HUES64 (cell line): ENCODE data around the gene RBBP8.

Experiments
- H3K27ac ChIP-seq: 2 replicates; pipeline ENCODE4 v1.7.0; 2013; ENCODE audit warnings: low read depth, low read length, inconsistent platforms
- H3K27me3 ChIP-seq: 2 replicates; pipeline ENCODE4 v1.6.1; 2013; ENCODE audit warnings: mild to moderate bottlenecking, low read length; ENCODE audit not compliant: insufficient read depth
- H3K36me3 ChIP-seq: 2 replicates; pipeline ENCODE4 v1.6.1; 2013; ENCODE audit warnings: mild to moderate bottlenecking, low read length; ENCODE audit not compliant: insufficient read depth
- H3K4me1 ChIP-seq: 2 replicates; pipeline ENCODE4 v1.6.1; 2013; ENCODE audit warnings: mild to moderate bottlenecking, low read length, moderate library complexity; ENCODE audit not compliant: insufficient read depth
- H3K4me3 ChIP-seq: 2 replicates; pipeline ENCODE4 v1.5.1; 2013; ENCODE audit warnings: mild to moderate bottlenecking, low read length, moderate library complexity
- H3K9ac ChIP-seq: 2 replicates; pipeline ENCODE4 v1.6.1; 2013; ENCODE audit warnings: mild to moderate bottlenecking, low read depth, low read length
- H3K9me3 ChIP-seq: 2 replicates; pipeline ENCODE4 v1.6.1; 2013; ENCODE audit warnings: low read depth, low read length; ENCODE audit not compliant: insufficient read depth
- WGBS: fragments of 150-250, 120-280 bp; methylation state at CpG from one replicate; pipeline ENCODE4 v1.1.7; 2013; ENCODE audit warnings: missing lambda C conversion rate; 5-methylcytosine and 5-hydroxymethylcytosine counted together

The RBBP8 gene

DNA sequence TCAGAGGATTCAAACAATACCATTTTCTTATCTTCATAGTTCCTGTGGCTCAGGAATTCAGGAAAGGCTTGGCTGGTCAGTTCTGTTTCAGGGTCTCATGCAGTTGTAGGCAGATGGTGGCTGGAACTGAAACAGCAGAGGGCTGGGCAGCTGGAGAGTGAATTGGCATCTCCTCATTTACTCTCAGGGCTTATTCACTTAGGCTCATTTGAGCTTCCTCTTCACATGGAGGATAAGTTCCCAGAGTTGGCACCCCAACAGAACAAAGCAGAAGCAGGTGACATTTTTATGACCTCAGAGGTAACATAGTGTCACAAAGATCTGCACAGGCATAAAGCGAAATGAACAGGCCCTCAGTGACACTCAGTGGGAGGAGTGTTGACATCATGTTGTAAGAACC lies 66.1 kb downstream of the RBBP8 start:
- Histone ChIP-seq H3K4me3 (no peak overlapping the region), H3K27ac (no peak overlapping the region), H3K36me3 (peaks cover 96% of the 10 kb centered on the region), H3K9ac (no peak overlapping the region), H3K27me3 (no peaks in the 10 kb centered on the region), H3K9me3 (no peaks in the 10 kb centered on the region), H3K4me1 (no peaks in the 10 kb centered on the region)
- 100% methylated on average over 1 of the region's 1 CpG for WGBS

DNA sequence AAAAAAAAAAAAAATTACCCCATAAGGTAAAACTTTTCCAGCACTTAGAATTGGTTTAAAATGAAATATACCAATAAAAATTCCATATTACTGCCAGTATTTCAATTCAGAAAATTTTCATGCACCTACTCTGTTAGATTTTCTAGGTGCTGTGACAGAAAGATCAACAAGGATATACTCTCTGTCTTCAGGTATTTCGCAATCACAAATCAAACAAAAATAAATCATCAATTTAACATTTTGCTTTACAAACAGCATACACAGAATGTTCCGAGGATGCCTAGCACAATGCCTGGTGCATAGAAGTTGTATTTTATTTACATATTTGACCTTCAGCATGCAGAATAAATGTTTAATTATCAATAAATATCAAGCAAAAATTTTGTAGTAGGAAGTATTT lies 66.5 kb downstream of the RBBP8 start:
- Histone ChIP-seq H3K27ac (no peak overlapping the region), H3K36me3 (peaks cover 100% of the 10 kb centered on the region), H3K9ac (no peak overlapping the region), H3K4me3 (no peak overlapping the region), H3K9me3 (no peaks in the 10 kb centered on the region), H3K4me1 (no peaks in the 10 kb centered on the region), H3K27me3 (no peaks in the 10 kb centered on the region)
- 98% methylated on average over 2 of the region's 2 CpGs for WGBS

DNA sequence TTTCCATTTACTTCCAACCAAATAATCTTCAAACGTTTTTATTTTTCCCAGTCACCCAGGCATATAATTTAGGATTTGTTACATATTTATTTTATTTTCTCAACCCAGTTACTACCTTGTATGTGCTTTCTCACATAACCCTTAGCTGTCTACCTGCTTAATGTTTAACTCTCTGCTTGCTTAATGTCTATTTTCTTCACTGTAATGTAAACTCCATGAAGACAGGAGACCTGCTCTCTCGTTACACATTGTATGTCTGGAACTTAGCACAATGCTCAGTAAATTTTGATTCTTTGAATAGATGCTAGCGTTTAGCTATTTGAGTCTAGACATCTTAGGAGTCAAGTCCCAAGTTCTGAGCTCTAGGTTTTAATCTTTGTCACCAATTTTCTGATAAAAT lies 70.2 kb downstream of the RBBP8 start:
- Histone ChIP-seq H3K4me1 (no peaks in the 10 kb centered on the region), H3K27me3 (no peaks in the 10 kb centered on the region), H3K9me3 (no peaks in the 10 kb centered on the region), H3K36me3 (peaks cover 79% of the 10 kb centered on the region), H3K27ac (no peak overlapping the region), H3K4me3 (no peak overlapping the region), H3K9ac (no peak overlapping the region)
- 93% methylated on average over 3 of the region's 3 CpGs for WGBS

DNA sequence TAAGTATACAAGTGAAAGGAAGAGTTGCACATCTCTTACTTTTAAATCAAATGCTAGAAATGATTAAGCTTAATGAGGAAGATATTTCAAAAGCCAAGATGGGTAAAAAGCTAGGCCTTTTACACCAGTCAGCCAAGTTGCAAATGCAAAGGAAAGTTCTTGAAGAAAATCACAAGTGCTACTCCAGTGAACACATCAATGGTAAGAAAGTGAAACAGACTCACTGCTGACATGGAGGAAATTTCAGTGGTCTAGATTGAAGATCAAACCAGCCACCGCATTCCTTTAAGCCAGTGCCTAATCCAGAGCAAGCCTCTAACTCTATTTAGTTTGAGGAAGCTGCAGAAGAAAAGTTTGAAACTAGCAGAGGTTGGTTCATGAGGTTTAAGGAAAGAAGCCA lies 79.1 kb downstream of the RBBP8 start:
- no peak overlapping the region for H3K4me3 ChIP-seq
- H3K9ac ChIP-seq = no peak overlapping the region
- H3K36me3 ChIP-seq = peaks cover 44% of the 10 kb centered on the region
- WGBS = 100% methylated on average over 1 of the region's 1 CpG
- H3K9me3 ChIP-seq = no peaks in the 10 kb centered on the region
- no peaks in the 10 kb centered on the region for H3K27me3 ChIP-seq
- no peaks in the 10 kb centered on the region for H3K4me1 ChIP-seq
- H3K27ac ChIP-seq = no peak overlapping the region

DNA sequence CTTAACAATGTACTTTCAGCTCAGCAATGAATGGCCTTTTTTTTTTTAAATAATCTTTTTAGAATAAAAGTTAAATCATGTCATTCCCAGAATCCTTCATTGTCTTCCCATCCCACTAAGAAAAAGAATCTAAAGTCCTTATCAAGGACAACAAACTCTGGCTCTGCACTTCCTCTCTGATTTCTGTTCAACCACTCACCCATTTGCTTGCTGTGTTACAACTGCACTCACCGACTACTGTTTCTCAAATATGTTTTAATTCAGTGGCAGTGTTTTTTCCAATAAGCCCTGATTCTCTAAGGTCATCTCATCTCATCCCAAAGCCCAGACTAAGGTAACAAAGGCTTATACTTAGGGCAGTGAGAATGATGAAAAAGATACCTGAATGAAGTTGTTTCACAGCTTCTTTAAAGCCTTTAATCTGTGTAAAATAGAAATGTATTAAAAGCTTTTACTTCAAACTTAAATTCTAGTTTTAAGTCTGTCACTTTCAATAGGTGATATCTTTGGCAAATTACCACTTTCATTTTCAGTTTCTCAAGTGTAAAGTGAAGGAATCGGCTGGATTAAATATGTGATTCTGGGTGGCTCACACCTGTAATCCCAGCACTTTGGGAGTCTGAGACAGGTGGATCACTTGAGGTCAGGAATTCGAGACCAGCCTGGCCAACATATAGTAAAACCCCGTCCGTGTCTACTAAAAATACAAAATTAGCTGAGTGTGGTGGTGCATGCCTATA lies 87.6 kb downstream of the RBBP8 start:
- H3K9me3 ChIP-seq = no peaks in the 10 kb centered on the region
- peaks cover 66% of the 10 kb centered on the region for H3K36me3 ChIP-seq
- no peak overlapping the region for H3K9ac ChIP-seq
- no peak overlapping the region for H3K27ac ChIP-seq
- 92% methylated on average over 5 of the region's 5 CpGs for WGBS
- no peaks in the 10 kb centered on the region for H3K27me3 ChIP-seq
- no peak overlapping the region for H3K4me3 ChIP-seq
- H3K4me1 ChIP-seq = no peaks in the 10 kb centered on the region

DNA sequence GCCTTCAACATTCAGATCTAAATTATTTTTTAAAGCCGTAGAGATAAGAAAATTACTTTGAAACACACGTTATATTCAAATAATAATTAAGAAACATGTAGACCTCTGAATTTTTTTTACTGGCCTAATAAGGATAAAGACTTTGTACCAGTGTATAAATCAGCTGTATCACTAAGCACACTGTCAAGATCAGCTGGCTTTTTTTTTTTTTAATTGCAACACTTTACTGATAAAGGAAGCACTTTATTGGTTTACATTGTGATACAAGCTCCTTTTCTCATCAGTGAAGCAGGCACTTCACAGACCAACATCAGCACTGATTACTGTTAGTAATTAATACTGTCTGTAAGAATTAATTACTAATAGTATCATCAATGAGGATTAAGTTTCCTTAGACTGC lies 88.5 kb downstream of the RBBP8 start:
- Histone ChIP-seq H3K27me3 (no peaks in the 10 kb centered on the region), H3K4me1 (no peaks in the 10 kb centered on the region), H3K27ac (no peak overlapping the region), H3K9ac (no peak overlapping the region), H3K9me3 (no peaks in the 10 kb centered on the region), H3K36me3 (peaks cover 72% of the 10 kb centered on the region), H3K4me3 (no peak overlapping the region)
- WGBS = no CpG with 5 or more reads among the region's 2 CpGs

DNA sequence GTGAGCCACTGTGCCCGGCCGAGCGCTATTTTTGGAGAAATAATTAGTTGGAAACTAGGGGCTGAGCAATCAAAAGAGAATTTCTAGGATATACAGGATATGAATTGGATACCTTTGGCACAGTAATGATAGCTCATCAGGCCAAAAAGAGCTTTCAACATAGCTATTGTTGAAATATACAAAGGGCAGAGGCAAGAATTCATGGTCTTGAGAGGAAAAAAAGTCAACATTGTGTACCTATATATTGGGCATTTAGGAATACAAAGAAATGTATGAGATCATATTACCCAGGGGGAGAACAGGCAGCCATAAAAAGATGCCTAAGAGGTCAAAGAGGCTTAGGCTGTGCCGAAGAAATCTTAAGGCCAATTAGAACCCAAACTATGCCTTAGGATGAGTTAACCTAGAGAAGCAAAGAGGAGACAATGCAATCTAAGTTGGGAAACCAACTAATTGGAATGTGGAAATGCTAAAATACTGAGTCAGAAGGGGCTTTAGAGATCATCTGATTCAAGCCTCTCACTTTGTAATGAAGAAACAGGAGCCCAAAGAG lies 99.0 kb downstream of the RBBP8 start:
- Histone ChIP-seq H3K4me3 (no peak overlapping the region), H3K27ac (peak overlapping the region; percentile 19; the same call in 1 of the 2 replicates), H3K4me1 (peaks cover 18% of the 10 kb centered on the region; the same call in 1 of the 2 replicates), H3K27me3 (no peaks in the 10 kb centered on the region), H3K9me3 (no peaks in the 10 kb centered on the region), H3K36me3 (peaks cover 14% of the 10 kb centered on the region), H3K9ac (no peak overlapping the region)
- 88% methylated on average over 4 of the region's 4 CpGs for WGBS

DNA sequence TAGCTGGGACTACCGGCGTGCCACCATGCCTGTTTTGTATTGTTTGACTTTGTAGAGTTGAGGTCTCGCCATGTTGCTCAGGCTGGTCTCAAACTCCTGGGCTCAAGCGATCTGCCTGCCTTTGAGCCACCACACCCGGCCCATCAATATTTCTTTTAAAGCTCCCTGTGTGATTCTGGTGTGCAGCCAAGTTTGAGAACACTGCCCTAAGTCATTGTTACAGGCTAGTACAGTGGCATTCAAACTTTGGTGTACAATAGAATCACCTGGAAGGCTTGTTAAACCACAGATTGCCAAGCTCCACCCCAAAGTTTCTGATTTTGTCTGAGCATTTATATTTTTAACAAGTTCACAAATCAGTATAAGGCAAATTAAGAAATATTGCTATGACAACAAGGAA lies 99.9 kb downstream of the RBBP8 start:
- Histone ChIP-seq H3K27me3 (no peaks in the 10 kb centered on the region), H3K36me3 (peaks cover 5% of the 10 kb centered on the region), H3K4me1 (peaks cover 26% of the 10 kb centered on the region), H3K9me3 (no peaks in the 10 kb centered on the region), H3K4me3 (no peak overlapping the region), H3K27ac (peak overlapping the region; percentile 19; the same call in 1 of the 2 replicates), H3K9ac (no peak overlapping the region; the same call in 1 of the 2 replicates)
- WGBS = 94% methylated on average over 5 of the region's 5 CpGs

DNA sequence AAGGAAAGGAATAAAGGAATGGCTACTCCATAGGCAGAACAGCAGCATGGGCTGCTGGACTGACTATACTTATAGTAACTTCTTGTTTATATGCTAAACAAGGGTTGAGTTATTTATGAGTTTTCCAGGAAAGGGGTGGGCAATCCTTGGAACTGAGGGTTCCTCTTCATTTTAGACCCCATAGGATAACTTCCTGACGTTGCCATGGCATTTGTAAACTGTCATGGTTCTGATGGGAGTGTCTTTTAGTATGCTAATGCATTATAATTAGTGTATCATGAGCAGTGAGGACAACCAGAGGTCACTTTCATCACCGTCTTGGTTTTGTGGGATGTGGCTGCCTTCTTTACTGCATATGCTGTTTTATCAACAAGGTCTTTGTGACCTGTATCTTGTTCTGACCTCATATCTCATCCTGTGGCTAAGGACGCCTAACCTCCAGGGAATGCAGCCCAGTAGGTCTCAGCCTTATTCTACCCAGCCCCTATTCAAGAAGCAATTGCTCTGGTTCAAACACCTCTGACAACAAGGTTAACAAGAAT lies 103.6 kb downstream of the RBBP8 start:
- Histone ChIP-seq H3K4me3 (no peak overlapping the region), H3K27me3 (no peaks in the 10 kb centered on the region), H3K4me1 (peaks cover 26% of the 10 kb centered on the region), H3K9me3 (no peaks in the 10 kb centered on the region), H3K36me3 (no peaks in the 10 kb centered on the region), H3K27ac (peak overlapping the region; percentile 34; the same call in 1 of the 2 replicates), H3K9ac (no peak overlapping the region)
- WGBS = 74% methylated on average over 3 of the region's 3 CpGs

DNA sequence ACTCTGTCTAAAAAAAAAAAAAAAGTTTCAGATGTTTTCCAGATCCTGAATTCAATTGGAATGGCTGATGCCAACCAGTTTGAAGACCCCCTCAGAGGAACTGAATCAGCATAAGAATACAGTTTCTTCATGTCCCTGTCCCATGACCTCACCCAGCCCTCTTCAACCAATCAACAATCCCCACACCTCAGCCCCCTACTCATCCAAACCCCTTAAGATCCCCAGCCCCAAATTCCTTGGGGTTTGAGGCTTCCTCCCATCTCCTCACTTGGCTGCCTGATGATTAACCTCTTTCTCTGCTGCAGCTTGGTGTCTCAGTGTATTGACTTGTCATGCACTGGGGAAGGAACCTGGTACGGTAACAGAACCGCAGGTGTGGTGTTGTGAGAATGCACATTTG lies 104.5 kb downstream of the RBBP8 start:
- peaks cover 18% of the 10 kb centered on the region for H3K4me1 ChIP-seq
- H3K4me3 ChIP-seq = no peak overlapping the region
- no peaks in the 10 kb centered on the region for H3K36me3 ChIP-seq
- H3K9me3 ChIP-seq = no peaks in the 10 kb centered on the region
- H3K27me3 ChIP-seq = no peaks in the 10 kb centered on the region
- peak overlapping the region; percentile 46; the same call in 1 of the 2 replicates for H3K27ac ChIP-seq
- H3K9ac ChIP-seq = no peak overlapping the region
- 86% methylated on average over 2 of the region's 2 CpGs for WGBS

DNA sequence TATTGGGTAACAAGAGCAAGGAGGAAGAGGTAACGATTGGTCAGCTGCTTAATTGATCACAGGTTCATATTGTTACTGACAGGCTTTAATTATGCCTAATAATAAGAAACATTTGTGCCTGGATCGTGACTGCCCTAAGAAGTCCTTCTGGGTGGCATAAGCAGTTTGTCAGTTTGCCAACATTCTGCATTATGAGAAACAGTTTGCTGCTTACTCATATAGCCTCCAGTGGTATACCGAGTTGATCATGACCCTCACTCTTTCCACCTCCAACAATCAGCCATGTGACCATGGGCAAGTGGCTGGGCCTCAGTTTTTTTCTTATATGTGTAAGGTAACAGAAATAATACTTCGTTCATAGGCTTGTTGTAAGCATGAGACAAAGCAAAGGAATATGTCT lies 105.6 kb downstream of the RBBP8 start:
- Histone ChIP-seq H3K4me1 (peaks cover 13% of the 10 kb centered on the region), H3K36me3 (no peaks in the 10 kb centered on the region), H3K27me3 (no peaks in the 10 kb centered on the region), H3K4me3 (no peak overlapping the region), H3K9me3 (no peaks in the 10 kb centered on the region), H3K9ac (no peak overlapping the region), H3K27ac (no peak overlapping the region)
- WGBS = 92% methylated on average over 4 of the region's 4 CpGs
